Mammary epithelial cell (primary cell): ENCODE results near the gene MORN1.

Source experiments
- EZH2 ChIP-seq: IDR thresholded peaks from 2 replicates; pipeline ENCODE4 v1.6.1; 2012; ENCODE audit warnings: low read length, inconsistent platforms, borderline replicate concordance
- TF ChIP-seq, protein P1 (sequence below), 2 donors: IDR thresholded peaks in 1 of 2; conservative IDR thresholded peaks in 1 of 2; 2 replicates each; pipeline ENCODE4 v1.5.1; 2011 to 2012; ENCODE audit warnings: inconsistent platforms in 2 of 2, low read length in 2 of 2, mild to moderate bottlenecking in 2 of 2, control low read depth in 1 of 2, low read depth in 1 of 2; ENCODE audit not compliant: insufficient read depth in 1 of 2; ENCODE audit errors: extremely low read depth in 1 of 2

DNA sequence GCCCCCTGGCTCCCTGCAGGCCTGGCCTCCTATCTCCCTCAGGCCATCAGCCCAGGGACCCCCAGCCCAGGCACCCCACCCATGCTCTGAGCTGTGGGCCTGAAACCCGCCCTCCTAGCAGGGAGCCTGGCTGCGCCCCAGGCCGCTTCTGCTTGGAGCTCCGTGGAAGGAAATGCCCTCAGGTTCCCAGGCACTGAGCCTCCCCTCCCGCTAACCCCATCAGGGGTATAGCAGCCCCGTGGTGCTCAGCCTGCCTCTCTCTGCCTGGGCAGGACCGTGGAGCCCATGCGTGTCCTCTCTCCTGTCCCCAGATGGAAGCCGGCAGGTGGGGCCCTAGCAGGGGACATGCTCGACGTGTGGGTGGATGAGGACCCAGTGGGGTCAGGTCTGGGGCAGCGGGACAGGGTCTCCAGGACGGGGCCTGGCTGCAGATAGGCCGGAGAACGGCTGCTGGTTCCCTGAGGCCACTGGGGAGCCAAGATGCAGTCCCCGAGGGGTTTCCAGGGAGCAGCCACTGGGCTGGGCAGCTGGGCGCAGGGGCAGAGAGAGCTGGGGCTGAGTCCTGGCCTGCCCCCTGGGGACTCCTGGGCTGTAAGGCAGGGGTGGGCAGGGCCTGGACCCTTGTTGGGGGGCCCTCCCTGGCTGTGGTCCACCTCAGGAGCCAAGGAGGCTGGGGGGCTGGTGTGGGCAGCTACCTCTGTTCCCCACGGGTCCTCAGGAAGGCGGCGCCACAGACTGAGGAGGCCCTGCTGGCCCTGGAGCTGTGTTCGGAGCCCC, 75.5 kb downstream of the MORN1 start:
- TF ChIP-seq, protein P1, sequence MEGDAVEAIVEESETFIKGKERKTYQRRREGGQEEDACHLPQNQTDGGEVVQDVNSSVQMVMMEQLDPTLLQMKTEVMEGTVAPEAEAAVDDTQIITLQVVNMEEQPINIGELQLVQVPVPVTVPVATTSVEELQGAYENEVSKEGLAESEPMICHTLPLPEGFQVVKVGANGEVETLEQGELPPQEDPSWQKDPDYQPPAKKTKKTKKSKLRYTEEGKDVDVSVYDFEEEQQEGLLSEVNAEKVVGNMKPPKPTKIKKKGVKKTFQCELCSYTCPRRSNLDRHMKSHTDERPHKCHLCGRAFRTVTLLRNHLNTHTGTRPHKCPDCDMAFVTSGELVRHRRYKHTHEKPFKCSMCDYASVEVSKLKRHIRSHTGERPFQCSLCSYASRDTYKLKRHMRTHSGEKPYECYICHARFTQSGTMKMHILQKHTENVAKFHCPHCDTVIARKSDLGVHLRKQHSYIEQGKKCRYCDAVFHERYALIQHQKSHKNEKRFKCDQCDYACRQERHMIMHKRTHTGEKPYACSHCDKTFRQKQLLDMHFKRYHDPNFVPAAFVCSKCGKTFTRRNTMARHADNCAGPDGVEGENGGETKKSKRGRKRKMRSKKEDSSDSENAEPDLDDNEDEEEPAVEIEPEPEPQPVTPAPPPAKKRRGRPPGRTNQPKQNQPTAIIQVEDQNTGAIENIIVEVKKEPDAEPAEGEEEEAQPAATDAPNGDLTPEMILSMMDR (conservative IDR thresholded peaks at IDR 0.05 in 1 of 2, IDR thresholded peaks at IDR 0.05 in 1 of 2; ENCODE audit: extremely low read depth in 1 of 2, insufficient read depth in 1 of 2, low read depth in 1 of 2, low read length in 2 of 2), result no peak
- TF ChIP-seq EZH2, result no peak
